Neuronal stem cell (in vitro differentiated cells): ENCODE results near the gene UBL7.

Experiments used
- DNase-seq: peaks from one replicate; pipeline ENCODE4 v3.0.0-alpha.2; 2013; ENCODE audit warnings: low spot score
- H2AFZ ChIP-seq: one replicate; pipeline ENCODE4 v1.6.1; 2013; ENCODE audit warnings: mild to moderate bottlenecking, low read length, inconsistent platforms
- H2AK5ac ChIP-seq: 2 replicates; pipeline ENCODE4 v1.6.1; 2013; ENCODE audit warnings: low read depth, mild to moderate bottlenecking, inconsistent platforms, low read length, moderate library complexity, mixed read lengths
- H2BK120ac ChIP-seq: 2 replicates; pipeline ENCODE4 v1.6.1; 2013; ENCODE audit warnings: low read depth, mild to moderate bottlenecking, inconsistent platforms, low read length, moderate library complexity, mixed read lengths
- H2BK12ac ChIP-seq: one replicate; pipeline ENCODE4 v1.6.1; 2013; ENCODE audit warnings: low read length, inconsistent platforms
- H2BK15ac ChIP-seq: 2 replicates; pipeline ENCODE4 v1.6.1; 2013; ENCODE audit warnings: mild to moderate bottlenecking, low read length, inconsistent platforms, mixed read lengths
- H2BK5ac ChIP-seq: one replicate; pipeline ENCODE4 v1.6.1; 2013; ENCODE audit warnings: inconsistent platforms, mild to moderate bottlenecking, low read length, moderate library complexity
- H3K14ac ChIP-seq: one replicate; pipeline ENCODE4 v1.6.1; 2013; ENCODE audit warnings: low read length, inconsistent platforms
- H3K18ac ChIP-seq: 2 replicates; pipeline ENCODE4 v1.6.1; 2013; ENCODE audit warnings: low read length, inconsistent platforms
- H3K23ac ChIP-seq: 2 replicates; pipeline ENCODE4 v1.6.1; 2013; ENCODE audit warnings: low read depth, mild to moderate bottlenecking, mixed read lengths, low read length, inconsistent platforms; ENCODE audit not compliant: poor library complexity
- H3K27ac ChIP-seq: replicated peaks from 3 replicates; pipeline ENCODE4 v1.5.1; 2013; ENCODE audit warnings: low read length, inconsistent platforms
- H3K27me3 ChIP-seq, 3 experiments: 2 replicates each; pipeline ENCODE4 v1.6.1; 2013; ENCODE audit warnings: low read length in 3 of 3, mild to moderate bottlenecking in 2 of 3, inconsistent platforms in 1 of 3, low read depth in 1 of 3, mixed read lengths in 1 of 3, moderate library complexity in 1 of 3; ENCODE audit not compliant: control insufficient read depth in 3 of 3, insufficient read depth in 3 of 3
- H3K36me3 ChIP-seq, 2 donors: replicated peaks in 1 of 2; 2 replicates each; pipeline ENCODE4 v1.6.1; 2013; ENCODE audit warnings: low read length in 2 of 2; ENCODE audit not compliant: control insufficient read depth in 2 of 2, insufficient read depth in 2 of 2
- H3K4ac ChIP-seq: 2 replicates; pipeline ENCODE4 v1.6.1; 2013; ENCODE audit warnings: inconsistent platforms, mild to moderate bottlenecking, low read length, moderate library complexity
- H3K4me1 ChIP-seq, 2 donors: 1 replicate in 1 of 2; 2 replicates in 1 of 2; pipeline ENCODE4 v1.6.1; 2013; ENCODE audit warnings: low read length in 2 of 2, low read depth in 1 of 2; ENCODE audit not compliant: control insufficient read depth in 2 of 2, insufficient read depth in 1 of 2
- H3K4me2 ChIP-seq: one replicate; pipeline ENCODE4 v1.6.1; 2013; ENCODE audit warnings: mild to moderate bottlenecking, low read length, inconsistent platforms; ENCODE audit not compliant: insufficient read depth, poor library complexity, severe bottlenecking
- H3K4me3 ChIP-seq, 2 donors: 2 replicates each; pipeline ENCODE4 v1.5.1; 2013; ENCODE audit warnings: low read length in 2 of 2, mild to moderate bottlenecking in 2 of 2, inconsistent platforms in 1 of 2, moderate library complexity in 1 of 2
- H3K79me1 ChIP-seq: one replicate; pipeline ENCODE4 v1.6.1; 2013; ENCODE audit warnings: low read depth, mild to moderate bottlenecking, inconsistent platforms, low read length, moderate library complexity
- H3K9ac ChIP-seq: one replicate; pipeline ENCODE4 v1.6.1; 2013; ENCODE audit warnings: mild to moderate bottlenecking, low read depth, low read length, inconsistent platforms; ENCODE audit not compliant: poor library complexity
- H3K9me3 ChIP-seq, 2 donors: replicated peaks in 1 of 2; 2 replicates each; pipeline versions ENCODE3 to v1.6.1; 2013; ENCODE audit warnings: low read length in 2 of 2, mild to moderate bottlenecking in 2 of 2, inconsistent platforms in 1 of 2, low read depth in 1 of 2, mixed read lengths in 1 of 2, moderate library complexity in 1 of 2; ENCODE audit not compliant: control insufficient read depth in 2 of 2, insufficient read depth in 1 of 2
- H4K8ac ChIP-seq: one replicate; pipeline ENCODE4 v1.6.1; 2013; ENCODE audit warnings: low read depth, mild to moderate bottlenecking, inconsistent platforms, low read length, moderate library complexity
- H4K91ac ChIP-seq: one replicate; pipeline ENCODE4 v1.6.1; 2013; ENCODE audit warnings: low read length, low read depth, mild to moderate bottlenecking, inconsistent platforms; ENCODE audit not compliant: poor library complexity
- WGBS, 2 donors: extraction: QIAGEN DNeasy Blood & Tissue Kit; methylation state at CpG; one replicate each; pipeline ENCODE4 v1.1.7; 2013; ENCODE audit warnings: missing lambda C conversion rate in 2 of 2, mixed read lengths in 1 of 2; ENCODE audit not compliant: insufficient read length in 2 of 2, insufficient replicate concordance in 1 of 2; ENCODE audit errors: extremely low coverage in 2 of 2; 5-methylcytosine and 5-hydroxymethylcytosine counted together

Gene UBL7

GRCh38 chr15:74427607-74428441, 33.1 kb downstream of the UBL7 start:
- no peak overlapping the region for H3K4ac ChIP-seq
- H3K36me3 ChIP-seq: peaks cover 0 to 1% of the 10 kb centered on the region in 2 donors
- no peak overlapping the region for H2BK120ac ChIP-seq
- H2AK5ac ChIP-seq: no peak overlapping the region
- no peak overlapping the region for H2AFZ ChIP-seq
- no peak overlapping the region for H3K9ac ChIP-seq
- no peak overlapping the region for H3K4me2 ChIP-seq
- H2BK5ac ChIP-seq: no peak overlapping the region
- DNase-seq: no peak
- peaks cover 8% of the 10 kb centered on the region for H3K79me1 ChIP-seq
- H3K27me3 ChIP-seq: peaks cover 0 to 13% (median 10%) of the 10 kb centered on the region in 3 experiments
- no peak overlapping the region for H3K23ac ChIP-seq
- H3K4me1 ChIP-seq: peaks cover 7 to 25% of the 10 kb centered on the region in 2 donors
- H3K18ac ChIP-seq: no peak overlapping the region
- no peak overlapping the region for H2BK15ac ChIP-seq
- WGBS, 2 donors: no CpG with 5 or more reads among the region's 9 CpGs
- H3K4me3 ChIP-seq: no peak overlapping the region
- H4K91ac ChIP-seq: no peak overlapping the region
- H3K9me3 ChIP-seq: no peaks in the 10 kb centered on the region
- no peak overlapping the region for H4K8ac ChIP-seq
- H2BK12ac ChIP-seq: no peak overlapping the region
- H3K14ac ChIP-seq: no peak overlapping the region
- H3K27ac ChIP-seq: no peak overlapping the region

- Histone ChIP-seq H2BK12ac (no peak overlapping the region), H3K36me3 (peaks cover 0 to 1% of the 10 kb centered on the region in 2 donors), H4K8ac (no peak overlapping the region), H3K27me3 (peaks cover 0 to 2% (median 2%) of the 10 kb centered on the region in 3 experiments), H3K4me3 (no peak overlapping the region), H2BK5ac (no peak overlapping the region), H3K27ac (no peak overlapping the region), H2BK120ac (no peak overlapping the region), H2AK5ac (no peak overlapping the region), H3K23ac (no peak overlapping the region), H3K9me3 (no peaks in the 10 kb centered on the region), H3K18ac (no peak overlapping the region), H4K91ac (no peak overlapping the region), H2BK15ac (no peak overlapping the region), H3K9ac (no peak overlapping the region), H3K4me2 (no peak overlapping the region), H3K4me1 (peaks cover 15 to 33% of the 10 kb centered on the region in 2 donors), H3K14ac (no peak overlapping the region), H3K4ac (no peak overlapping the region), H2AFZ (no peak overlapping the region), H3K79me1 (peaks cover 3% of the 10 kb centered on the region)
- DNase-seq: no peak
- WGBS, 2 donors: no CpG with 5 or more reads among the region's 10 CpGs
Measured at GRCh38 chr15:74426404-74427281, 34.3 kb downstream of the UBL7 start.

- Histone ChIP-seq H2BK120ac (no peak overlapping the region), H3K23ac (no peak overlapping the region), H3K27ac (no peak overlapping the region), H2BK12ac (no peak overlapping the region), H3K9ac (no peak overlapping the region), H3K4me3 (no peak overlapping the region), H3K36me3 (peaks cover 0 to 1% of the 10 kb centered on the region in 2 donors), H4K91ac (no peak overlapping the region), H2AFZ (no peak overlapping the region), H3K18ac (no peak overlapping the region), H2BK15ac (no peak overlapping the region), H3K4ac (no peak overlapping the region), H3K4me1 (peaks cover 24 to 43% of the 10 kb centered on the region in 2 donors), H2BK5ac (no peak overlapping the region), H3K4me2 (no peak overlapping the region), H4K8ac (no peak overlapping the region), H3K79me1 (peaks cover 2% of the 10 kb centered on the region), H2AK5ac (no peak overlapping the region), H3K14ac (no peak overlapping the region), H3K27me3 (no peaks in the 10 kb centered on the region), H3K9me3 (no peaks in the 10 kb centered on the region)
- no CpG with 5 or more reads among the region's 7 CpGs for WGBS, 2 donors
- DNase-seq: no peak
Measured at GRCh38 chr15:74425630-74426029, 35.3 kb downstream of the UBL7 start.
